Body of pancreas (tissue), 4 donors: ENCODE data around the gene NCOR2. TPM values are rescaled to one million over a fixed set of nuclear protein-coding genes. Genes with fewer than 3 reads are reported as not detected.

ENCODE experiments used
- ATAC-seq: fragments of 150-250 bp; one replicate; pipeline ENCODE4 v1.9.1; 2016
- DNase-seq, 4 donors: peaks; one replicate each; pipeline ENCODE4 v3.0.0-alpha.2; 2019
- H3K27ac ChIP-seq, 4 donors: fragments of 200-600 bp; sonication (generic); 1 replicate in 3 of 4; 2 replicates in 1 of 4; pipeline versions ENCODE4 v1.5.1 to v1.6.1; 2016 to 2019; ENCODE audit warnings: mild to moderate bottlenecking in 1 of 4, mixed read lengths in 1 of 4, moderate library complexity in 1 of 4
- H3K27me3 ChIP-seq, 2 donors: fragments of 200-600 bp; sonication (generic); one replicate each; pipeline ENCODE4 v1.6.0; 2016; ENCODE audit warnings: mild to moderate bottlenecking in 1 of 2
- H3K36me3 ChIP-seq, 2 donors: fragments of 200-600 bp; sonication (generic); replicated peaks in 1 of 2; 2 replicates each; pipeline ENCODE4 v1.5.1; 2016; ENCODE audit warnings: low read depth in 2 of 2; ENCODE audit not compliant: insufficient read depth in 1 of 2
- H3K4me1 ChIP-seq: fragments of 200-600 bp; sonication (generic); one replicate; pipeline ENCODE4 v1.6.0; 2016
- H3K4me3 ChIP-seq, 2 donors: fragments of 200-600 bp; sonication (generic); 1 replicate in 1 of 2; 2 replicates in 1 of 2; pipeline ENCODE4 v1.5.1; 2016 to 2019
- H3K9me3 ChIP-seq, 3 donors: fragments of 200-600 bp; sonication (generic); 1 replicate in 2 of 3; 2 replicates in 1 of 3; pipeline ENCODE4 v1.5.1; 2016
- CTCF ChIP-seq, 7 experiments: fragments of 450-650 bp in 4 of 7; fragments of 200-600 bp in 3 of 7; sonication (generic) in 3 of 7; IDR thresholded peaks; one replicate each; pipeline ENCODE4 v1.5.1; 2016 to 2019; ENCODE audit warnings: antibody characterized with exemption in 7 of 7
- POLR2A ChIP-seq, 3 donors: fragments of 450-650 bp; IDR thresholded peaks; one replicate each; pipeline ENCODE4 v1.6.1; 2016; ENCODE audit warnings: antibody characterized with exemption in 3 of 3, mild to moderate bottlenecking in 2 of 3
- WGBS, 2 donors: methylation state at CpG; one replicate each; pipeline ENCODE4 v1.1.5; 2017; 5-methylcytosine and 5-hydroxymethylcytosine counted together
- intact Hi-C: fragments of 100-400 bp; cut with DNase I; formaldehyde crosslinking; loops from one replicate; pipeline ENCODE4 v1.15.1; 2023
- total RNA-seq, 2 donors: library from RNA; depleted of rRNA; stranded (reverse); fragments of >200 nt; gene quantifications; one replicate each; pipeline ENCODE4 v1.1.0, GENCODE V29; 2016

NCOR2 gene
- total RNA-seq, 2 donors from 2014 or later = 53.7 to 397 TPM

GRCh38 chr12:124531906-124532305, 35.5 kb downstream of the NCOR2 start:
- 96 to 97% methylated on average over 10 to 11 of the region's 11 CpGs for WGBS, 2 donors
- TF ChIP-seq CTCF (IDR thresholded peaks at IDR 0.05) (no peak), POLR2A (IDR thresholded peaks at IDR 0.05) (no peak)
- no peak for ATAC-seq
- H3K36me3 ChIP-seq = no peaks in the 10 kb centered on the region
- intact Hi-C loops = no loop called here
- no peak for DNase-seq
- no peaks in the 10 kb centered on the region for H3K27me3 ChIP-seq
- no peaks in the 10 kb centered on the region for H3K9me3 ChIP-seq
- H3K27ac ChIP-seq = no peak overlapping the region
- H3K4me3 ChIP-seq = no peak overlapping the region
- H3K4me1 ChIP-seq = no peaks in the 10 kb centered on the region

GRCh38 chr12:124531281-124531745, 36.1 kb downstream of the NCOR2 start:
- no peak for DNase-seq
- ATAC-seq = no peak
- no peak overlapping the region for H3K27ac ChIP-seq

GRCh38 chr12:124530637-124531263, 36.7 kb downstream of the NCOR2 start:
- H3K27me3 ChIP-seq = no peaks in the 10 kb centered on the region
- no peaks in the 10 kb centered on the region for H3K36me3 ChIP-seq
- TF ChIP-seq CTCF (IDR thresholded peaks at IDR 0.05) = no peak
- TF ChIP-seq POLR2A (IDR thresholded peaks at IDR 0.05) = no peak
- intact Hi-C loops = no loop called here
- no peak for ATAC-seq
- DNase-seq = no peak
- peaks cover 4% of the 10 kb centered on the region for H3K4me1 ChIP-seq
- no peak overlapping the region for H3K4me3 ChIP-seq
- WGBS, 2 donors = 78 to 91% methylated on average over 4 to 9 of the region's 9 CpGs
- no peak overlapping the region for H3K27ac ChIP-seq
- no peaks in the 10 kb centered on the region for H3K9me3 ChIP-seq

More at GRCh38 chr12:124531281-124531745, 36.1 kb downstream of the NCOR2 start:
- no peaks in the 10 kb centered on the region for H3K27me3 ChIP-seq
- no peaks in the 10 kb centered on the region for H3K9me3 ChIP-seq
- H3K4me1 ChIP-seq = no peaks in the 10 kb centered on the region
- intact Hi-C loops = no loop called here
- H3K4me3 ChIP-seq = no peak overlapping the region
- WGBS, 2 donors = 65 to 80% methylated on average over 14 of the region's 14 CpGs
- TF ChIP-seq POLR2A (IDR thresholded peaks at IDR 0.05) = no peak
- TF ChIP-seq CTCF (IDR thresholded peaks at IDR 0.05) = no peak
- H3K36me3 ChIP-seq = no peaks in the 10 kb centered on the region

- TF ChIP-seq POLR2A (IDR thresholded peaks at IDR 0.05) (no peak), CTCF (IDR thresholded peaks at IDR 0.05) (no peak)
- Histone ChIP-seq H3K4me3 (no peak overlapping the region), H3K27me3 (no peaks in the 10 kb centered on the region), H3K9me3 (no peaks in the 10 kb centered on the region), H3K27ac (no peak overlapping the region), H3K4me1 (peaks cover 11% of the 10 kb centered on the region), H3K36me3 (no peaks in the 10 kb centered on the region)
- intact Hi-C loops = loop anchor here (5.0 kb wide), 1 partner anchor 38 kb away; the partner anchor contains the start of gene NCOR2
- no peak for DNase-seq
- ATAC-seq = no peak
- WGBS, 2 donors = 94 to 96% methylated on average over 6 of the region's 6 CpGs
Measured at GRCh38 chr12:124529565-124530276, 37.7 kb downstream of the NCOR2 start.
